Central memory CD4-positive, alpha-beta T cell (primary cell): ENCODE results near the gene ANKS6.

Source experiments
- DNase-seq: peaks from one replicate; pipeline ENCODE4 v3.0.0; 2022

Gene ANKS6

DNA sequence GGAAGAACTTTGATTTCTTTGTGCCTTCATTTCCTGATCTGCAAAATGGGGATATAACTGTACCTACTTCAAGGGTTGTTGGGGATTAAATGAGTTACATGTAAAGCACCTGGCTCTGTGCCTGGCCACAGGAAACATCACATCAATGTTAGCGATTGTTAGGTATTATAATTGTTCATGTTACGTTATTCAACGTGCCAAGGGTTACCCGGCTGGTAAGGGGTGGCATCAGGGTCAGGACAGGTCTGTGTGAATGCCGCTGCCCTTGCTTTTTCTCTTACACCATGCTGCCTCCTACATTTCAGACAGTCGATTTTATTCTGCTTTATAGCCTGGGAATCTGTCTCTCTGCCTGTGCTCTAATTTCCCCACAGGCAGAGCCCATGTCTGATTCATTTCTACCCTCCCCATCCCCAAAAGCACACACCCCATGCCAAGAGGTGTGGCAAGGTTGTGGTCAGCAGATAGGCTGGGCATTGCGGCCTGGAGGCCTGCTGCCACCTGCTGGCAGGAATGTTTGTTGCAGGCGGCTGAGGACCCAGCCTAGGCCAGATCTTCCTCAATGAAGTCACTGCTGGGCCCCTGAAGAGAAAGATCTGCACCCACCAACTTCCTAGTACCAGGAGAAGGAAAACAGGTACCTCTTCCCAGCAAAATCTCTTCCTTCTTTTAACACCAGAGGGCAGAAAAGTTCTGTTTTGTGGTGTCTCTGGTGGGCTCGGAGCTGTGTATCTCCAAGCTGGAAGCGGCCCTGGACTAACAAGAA is 5.3 kb downstream of the ANKS6 start:
- DNase-seq, result peak; percentile 31

DNA sequence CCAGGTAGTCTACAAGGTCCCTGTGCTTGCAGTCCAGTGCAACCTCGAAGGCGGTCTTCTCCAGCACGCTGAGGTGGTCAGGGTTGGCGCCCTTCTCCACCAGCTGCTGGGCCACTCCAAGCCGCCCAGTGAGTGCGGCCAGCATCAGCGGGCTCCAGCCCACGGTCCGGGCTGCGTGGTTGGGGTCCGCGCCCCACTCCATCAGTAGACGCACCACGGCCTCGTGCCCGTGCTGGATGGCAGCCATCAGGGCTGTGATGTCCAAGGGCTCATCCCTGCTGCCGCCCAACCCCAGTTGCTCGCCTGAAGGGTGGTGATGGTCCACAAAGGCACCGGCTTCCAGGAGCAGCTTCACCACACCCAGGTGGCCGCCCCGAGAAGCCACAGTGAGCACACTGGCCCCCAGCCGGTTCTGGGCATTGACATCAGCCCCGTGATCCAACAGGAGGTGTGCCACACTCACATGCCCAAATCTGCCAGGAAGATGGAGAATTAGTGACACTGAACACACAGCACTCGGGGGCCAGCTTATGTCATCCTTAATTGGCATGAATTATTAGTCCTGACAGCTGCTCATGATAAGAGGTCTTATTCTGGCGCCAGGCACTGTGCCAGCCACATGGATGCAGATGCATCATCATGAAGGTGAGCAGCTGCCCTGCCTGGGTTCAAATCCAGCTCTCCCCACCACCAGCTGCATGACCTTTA is 6.1 kb downstream of the ANKS6 start:
- no peak for DNase-seq

DNA sequence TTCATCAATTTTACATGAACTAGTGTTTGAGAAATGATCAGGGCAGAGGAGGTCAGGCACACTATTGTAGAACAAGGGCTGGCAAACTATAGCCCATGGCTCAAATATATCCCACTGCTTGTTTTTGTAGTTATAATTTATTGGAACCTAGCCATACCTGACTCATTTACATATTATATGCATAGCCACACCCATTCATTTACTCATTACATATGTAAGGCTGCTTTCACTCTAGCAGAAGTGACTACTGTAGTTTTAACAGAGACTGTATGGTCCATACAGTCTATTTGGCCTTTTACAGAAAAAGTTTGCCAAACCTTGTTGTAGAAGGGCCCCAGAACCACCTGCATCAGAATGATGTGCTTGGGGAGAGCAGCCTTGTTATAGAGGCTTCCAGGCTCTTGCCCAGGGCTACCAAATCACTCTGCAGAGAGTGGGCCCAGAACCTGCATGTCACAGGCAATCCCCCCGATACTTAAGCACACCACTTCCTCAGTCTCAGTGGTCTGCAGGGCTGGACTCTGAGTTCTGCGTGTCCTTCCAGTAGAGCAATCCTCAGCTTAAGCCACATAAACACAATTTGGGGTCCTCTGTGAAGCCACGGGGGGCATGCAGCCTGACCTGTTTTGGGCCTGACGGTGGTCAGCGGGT is 6.7 kb downstream of the ANKS6 start:
- DNase-seq, result no peak

DNA sequence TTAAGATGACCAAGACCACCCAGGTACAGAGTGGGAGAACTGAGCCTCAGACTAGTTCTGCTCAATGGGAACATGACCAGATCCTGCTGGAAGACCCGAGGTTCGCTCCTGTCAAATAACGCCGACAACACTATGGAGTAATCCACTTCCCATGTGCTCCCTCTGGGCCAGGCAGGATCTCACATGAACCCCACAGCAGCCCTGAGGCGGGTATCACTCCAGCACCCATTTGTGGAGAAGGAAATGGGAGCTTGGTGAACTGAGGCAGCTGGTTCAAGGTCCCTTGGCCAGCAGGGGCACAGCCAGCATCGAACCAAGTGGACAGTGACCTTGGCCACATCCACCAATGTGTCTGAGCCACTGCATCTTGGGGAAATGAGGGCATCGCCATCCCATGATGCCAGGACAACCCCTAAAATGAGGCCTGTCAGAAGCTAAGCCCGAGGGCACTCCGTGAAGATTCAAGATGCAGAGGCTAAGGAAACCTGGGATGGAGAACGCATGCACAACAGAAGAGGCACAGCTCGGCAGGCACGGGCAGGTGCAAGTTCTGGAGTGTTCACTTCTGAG is 8.5 kb downstream of the ANKS6 start:
- no peak for DNase-seq

DNA sequence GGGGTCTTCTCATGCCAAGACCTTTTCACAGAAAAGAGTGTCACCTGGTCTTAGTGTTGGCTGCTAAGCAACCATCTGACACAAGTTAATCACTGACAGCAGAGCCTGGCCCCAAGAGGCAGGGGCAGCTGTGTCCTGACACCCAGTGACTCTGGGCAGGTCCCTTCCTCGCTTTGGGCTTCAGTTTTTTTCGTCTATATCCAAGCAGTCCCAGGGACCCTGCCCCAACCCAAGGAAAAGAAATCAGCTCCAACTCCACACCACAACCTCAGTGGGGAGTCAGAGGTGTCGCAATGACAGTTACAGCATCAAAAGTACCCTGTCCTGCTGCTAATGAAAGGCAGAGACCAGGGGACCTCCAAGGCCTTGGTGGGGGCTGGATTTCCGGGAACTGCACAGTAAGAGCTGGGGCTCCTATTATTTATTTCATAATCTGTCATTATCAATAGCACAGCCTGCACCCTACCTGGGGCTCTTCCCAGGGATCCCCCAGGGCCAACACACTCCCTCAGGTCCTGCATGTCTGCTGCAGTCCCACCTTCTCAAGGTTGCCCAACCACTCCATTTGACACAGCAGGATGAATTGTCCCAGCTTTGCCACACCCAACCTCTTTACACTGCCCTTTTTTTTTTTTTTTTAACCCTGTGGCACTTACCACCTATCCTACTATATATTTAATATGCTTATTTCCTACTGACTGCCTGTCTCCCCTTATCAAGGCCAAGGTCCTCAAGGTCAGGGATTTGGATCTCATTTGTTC is 9.4 kb downstream of the ANKS6 start:
- no peak for DNase-seq

DNA sequence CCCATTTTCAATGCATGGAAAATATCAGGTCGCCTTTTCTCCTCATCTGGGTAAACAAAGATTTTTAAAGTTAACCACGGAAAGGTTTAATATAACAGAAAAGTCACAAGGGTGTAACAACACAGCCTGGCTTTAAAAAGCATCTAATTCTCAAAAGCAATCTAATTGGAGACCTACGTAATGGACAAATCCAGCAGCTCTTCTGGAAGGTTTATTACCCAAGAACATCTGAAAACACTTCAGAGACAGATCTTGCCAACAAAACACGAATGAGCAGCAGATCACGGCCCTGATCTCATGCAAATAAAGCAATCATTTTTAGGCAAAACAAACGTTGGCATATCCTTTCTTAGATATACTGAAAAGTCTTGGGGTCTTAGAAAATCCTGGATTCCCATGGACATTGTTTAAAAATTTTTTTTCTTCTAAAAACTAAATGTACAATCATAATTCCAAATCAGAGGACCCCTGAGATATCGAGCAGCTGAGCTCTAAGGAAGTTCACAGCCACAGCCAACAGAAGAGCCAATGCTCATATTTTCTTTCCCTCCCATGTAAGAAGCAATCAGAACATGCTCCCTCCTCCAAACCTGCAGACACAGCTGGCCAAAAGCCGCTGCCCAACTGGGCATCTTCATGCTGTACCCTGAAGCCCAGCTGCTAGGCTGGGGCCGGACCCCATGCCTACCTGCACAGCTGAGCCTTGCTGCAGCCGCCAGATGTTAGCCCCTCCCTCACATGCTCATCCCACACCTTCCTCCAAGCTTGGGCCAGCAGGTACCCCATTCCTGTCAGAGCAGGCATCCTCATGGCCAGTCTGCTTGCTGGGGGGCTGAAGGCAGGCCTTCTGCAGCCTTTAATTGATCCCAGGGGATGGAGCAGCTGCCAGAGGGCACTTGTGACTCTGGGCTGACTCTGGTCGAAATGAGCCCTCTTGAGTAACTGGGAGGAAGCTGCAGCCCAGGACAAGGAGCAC is 11.2 kb downstream of the ANKS6 start:
- no peak for DNase-seq

DNA sequence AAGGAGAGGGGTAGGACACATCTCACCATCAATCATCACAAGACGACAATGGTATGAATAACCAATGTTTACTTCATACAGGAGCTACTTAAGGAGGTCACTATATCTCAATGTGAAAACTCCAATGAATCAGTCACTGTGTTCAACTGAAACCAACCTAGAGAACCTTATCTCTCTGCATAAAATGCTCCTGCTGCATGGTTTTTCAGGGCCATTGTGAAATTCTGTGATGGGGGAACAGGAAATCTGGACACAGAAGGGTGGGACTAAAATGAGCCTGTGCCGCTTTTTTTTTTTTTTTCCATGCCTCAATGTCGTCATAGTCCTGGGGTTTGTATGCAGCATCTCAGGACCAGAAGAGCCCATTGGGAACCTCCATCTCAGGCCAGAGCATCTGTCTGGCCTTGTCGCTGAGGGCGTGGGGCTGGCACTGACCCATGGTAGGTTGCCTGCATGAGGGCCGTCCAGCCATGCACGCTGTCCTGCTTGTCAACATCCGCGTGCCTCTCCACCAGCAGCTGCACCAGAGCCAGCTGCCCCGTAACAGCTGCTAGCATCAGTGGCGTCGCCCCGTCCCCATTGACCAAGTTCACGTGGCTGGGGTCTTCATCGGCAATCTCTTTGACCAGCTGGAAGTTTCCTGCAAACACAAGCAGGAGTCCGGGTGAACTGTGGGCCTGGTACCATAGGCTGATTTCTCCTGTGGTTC is 12.7 kb downstream of the ANKS6 start:
- no peak for DNase-seq

DNA sequence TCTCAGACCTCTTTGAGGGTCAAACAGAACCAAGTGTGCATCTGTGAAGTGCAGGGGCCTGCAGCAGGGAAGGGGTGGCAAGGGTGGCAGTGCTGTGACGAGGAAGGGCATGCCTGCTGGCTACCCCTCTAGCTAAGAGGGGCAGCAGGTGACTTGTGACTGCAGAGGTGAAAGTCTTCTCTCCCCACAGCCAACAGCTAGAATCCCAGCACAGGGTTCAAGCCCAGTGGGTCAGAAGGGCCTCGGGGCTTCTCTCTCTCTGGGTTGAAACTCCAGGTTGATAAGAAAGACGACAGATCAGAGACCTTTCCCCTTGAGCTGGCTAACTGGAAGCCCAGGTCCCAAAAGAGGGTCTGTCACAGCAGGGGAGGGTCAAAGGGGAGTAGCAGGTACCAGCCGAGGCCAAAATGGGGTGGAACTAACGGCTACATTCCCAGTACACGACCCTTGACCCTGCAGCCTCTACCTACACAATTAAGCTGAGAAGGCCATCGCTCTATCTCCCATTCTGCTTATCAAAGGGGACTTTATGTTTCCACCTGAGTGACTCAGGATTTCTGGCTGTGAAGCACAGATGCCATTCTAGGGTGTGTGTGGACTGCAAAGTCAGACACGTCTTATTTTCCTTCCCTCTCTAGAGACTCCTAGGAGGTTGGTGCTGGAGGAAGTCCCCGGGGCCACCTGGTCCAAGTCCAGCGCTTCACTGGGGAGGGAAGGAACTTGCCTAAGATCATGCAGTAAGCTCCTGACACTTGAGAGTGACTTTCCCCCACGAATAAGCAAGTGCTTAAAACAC is 14.6 kb downstream of the ANKS6 start:
- no peak for DNase-seq

DNA sequence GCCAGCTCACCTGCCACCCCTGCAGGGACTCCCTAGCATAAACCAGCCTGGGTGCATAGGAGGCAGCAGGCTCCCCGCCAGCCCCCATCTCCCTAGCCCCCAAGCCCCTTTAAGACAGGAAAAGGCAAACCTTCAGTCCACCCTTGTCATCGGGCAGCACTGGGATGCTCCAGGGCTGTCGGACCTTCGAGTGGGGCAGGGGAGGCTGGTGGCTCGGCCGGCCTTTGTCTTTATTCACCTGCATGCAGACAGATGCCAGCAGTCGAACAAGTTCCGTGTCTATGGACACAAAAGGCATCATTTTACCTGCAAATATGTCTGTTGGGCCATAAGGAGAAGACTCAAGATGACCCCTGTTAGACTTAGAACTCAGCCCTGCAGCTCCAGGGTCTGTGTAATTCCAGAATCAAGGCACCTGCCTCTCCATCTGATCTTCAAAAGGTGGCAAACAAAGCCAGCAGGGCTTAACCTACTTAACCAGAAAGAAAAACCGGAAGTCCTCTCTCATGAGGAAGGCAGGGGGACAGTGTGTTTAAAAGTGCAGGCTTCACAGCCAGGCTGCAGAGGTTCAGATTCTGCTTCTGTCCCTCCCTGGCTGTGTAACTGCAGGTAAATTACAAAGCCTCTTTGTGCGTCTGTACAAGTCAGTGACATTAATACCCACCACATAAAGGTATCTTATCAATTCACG is 16.2 kb downstream of the ANKS6 start:
- no peak for DNase-seq

DNA sequence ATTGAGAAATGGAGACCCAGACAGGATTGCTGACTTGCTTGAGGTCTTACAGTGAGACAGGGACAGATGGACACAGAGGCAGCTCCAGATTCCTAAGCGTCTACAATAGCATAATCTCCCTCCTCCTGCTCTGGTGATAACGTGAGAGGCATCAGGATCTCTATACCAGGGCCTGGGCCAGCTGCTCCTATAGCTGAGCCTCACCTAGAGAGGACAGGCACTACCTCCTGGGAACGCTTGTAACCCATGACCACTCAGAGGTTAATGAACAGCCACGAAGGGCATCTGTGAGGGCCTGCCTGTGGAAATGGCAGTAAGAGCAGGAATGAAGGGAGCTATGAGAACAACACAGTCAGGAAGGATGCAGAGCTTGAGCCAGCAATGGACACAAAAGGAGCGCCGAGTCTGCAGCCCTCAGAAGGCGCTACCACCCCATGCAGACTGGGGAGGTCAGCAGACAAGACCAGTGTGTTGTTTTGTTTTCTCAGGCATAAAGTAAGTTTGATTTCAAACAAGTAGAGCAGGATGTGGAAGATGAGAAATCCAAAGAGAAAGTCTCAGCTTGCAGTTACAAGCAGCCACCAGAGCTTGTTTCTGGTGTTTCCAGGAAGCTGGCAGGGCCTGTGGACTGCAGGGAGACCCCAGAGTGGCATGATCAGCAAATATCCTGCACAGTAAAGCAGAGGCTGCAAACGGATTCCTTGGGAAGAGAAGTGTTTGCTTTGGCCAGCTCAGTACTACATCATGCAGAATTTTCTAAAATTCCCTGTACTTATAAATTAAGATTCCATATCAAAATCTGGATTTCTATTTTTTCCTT is 17.4 kb downstream of the ANKS6 start:
- DNase-seq, result no peak

DNA sequence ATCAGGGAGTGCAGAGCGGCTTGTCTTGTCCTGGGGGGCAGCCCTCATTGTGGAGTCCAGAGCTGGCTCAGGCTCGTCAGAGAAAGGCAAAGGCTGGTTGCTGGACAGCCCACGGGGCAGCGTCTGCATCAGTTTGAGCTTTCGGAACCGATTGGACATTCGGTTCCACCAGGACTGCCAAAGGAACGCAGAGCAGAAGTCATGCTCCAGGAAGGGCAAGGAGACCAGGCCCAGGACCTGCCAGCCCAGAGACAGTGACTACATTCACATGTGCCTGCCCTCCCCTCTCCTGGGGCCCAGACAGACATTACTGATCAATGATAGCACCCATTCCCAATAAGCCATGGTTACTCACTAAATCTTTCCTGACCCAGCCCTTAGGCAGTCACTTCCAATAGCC is 18.1 kb downstream of the ANKS6 start:
- DNase-seq, result no peak

DNA sequence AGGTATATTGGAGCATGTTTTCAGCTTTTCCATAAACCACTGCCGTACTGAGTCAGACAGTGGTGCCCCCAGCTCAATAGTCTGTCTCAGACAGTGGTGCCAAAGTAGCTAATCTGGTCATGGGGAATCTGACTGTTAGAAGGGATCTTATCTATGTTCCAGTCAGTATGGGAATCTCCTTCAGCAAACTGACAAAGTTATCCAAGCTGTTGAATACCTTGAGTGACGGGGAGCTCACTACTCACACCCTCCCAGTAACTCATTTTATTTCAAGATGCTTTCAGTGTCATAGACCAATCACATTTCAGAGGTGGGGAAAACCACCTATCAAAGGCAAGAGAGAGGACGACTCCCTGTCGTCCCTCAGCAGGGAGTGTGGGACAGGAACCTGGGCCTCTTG is 18.7 kb downstream of the ANKS6 start:
- no peak for DNase-seq

DNA sequence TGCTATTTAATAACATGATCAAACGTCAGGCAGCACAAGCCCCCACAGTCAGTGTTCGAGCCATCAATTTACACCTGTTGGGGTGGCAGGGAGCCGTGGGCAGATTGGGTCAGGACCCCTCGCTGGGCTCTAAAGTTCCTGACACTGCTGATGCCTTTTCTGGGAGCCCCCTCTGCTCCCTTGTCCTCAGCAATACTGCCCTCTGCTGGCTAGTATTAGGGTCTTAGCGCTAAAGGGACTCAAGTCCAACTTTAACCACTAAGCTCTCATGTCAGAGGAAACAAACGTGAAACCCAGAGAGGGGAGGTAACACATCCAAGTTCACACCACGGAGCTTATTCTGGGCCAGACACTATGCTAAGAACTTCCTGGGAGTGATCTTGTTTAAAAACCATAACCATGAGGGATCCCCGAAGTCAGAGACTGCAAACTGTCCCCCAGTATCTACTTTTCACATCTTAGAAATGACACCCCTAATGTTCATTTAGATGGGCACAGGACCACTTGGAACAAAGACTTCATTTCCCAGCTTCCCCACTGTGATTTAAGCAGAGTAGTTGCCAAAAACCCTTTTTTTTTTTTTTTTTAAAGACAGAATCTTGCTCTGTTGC is 20.4 kb downstream of the ANKS6 start:
- DNase-seq, result peak; percentile 12

DNA sequence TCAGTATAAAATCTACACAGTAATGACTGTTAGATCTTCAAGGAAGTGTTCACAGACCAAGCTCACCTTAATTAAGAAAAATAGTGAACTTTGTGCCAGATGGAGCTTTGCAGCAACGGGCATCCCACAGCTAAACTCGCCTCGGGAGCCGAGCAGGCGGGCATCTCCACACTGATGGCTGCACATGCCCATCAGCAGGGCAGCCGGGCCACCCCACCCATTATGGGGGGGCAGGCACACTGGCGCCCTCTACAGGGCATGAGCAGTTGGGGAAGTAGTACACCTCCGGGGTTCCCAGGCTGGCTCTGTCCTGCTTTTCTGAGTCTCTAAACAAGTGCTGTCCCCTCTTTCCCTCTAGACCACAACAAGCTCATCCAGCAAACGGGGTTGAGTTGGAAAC is 21.6 kb downstream of the ANKS6 start:
- no peak for DNase-seq

DNA sequence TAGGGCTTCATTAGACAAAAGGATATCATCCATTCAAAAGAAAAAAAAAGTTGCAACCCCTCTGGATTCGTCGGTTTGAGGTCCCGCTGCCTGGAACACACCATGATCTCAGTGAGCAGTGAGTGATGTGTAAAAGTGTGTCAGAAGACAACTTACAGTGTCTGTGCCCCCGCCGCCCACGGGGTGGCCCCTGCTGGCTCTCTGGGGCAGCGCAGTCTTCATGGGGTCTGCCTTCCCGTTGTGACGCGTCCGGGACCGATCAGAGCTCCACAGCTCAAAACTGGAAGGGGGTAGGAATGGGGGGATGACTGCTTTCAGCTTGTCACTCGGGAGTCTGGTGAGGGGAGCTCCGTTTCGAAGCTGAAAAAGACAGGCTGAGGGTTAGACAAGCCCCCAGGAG is 22.6 kb downstream of the ANKS6 start:
- DNase-seq, result no peak

DNA sequence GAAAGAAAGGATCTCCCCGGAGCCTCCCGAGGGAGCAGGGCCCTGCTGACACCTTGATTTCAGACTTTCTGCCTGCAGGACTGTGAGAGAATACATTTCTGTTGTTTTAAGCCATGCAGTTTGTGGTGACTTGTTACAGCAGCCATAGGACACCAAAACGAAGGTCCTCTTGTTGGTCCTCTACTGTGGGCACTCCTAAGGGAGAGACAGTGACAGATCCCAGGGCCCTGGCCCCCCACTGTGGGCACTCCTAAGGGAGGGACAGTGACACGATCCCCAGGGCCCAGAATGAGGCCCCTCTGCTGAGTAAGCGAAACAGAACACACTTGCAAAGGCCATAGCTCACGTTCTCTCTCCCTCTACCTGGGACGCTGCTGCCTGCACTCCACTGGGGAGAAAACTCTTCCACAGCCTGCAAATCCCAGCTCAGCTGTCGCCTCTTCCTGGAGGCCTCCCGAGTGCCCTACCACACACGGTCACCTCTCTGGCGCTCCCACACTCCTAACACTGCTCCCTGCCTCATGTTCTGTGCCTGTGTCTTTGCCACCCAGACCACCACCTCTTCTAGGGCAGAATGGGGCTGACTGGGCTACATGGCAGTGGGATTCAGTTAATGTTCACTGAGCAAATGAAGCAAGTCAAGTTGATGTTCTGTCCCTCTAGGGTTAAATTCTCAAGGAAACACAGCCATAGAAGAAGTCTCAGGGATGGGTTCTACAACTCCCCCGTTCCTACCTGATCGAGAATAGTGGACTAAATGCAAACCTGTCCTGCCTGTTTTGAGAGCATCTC is 23.8 kb downstream of the ANKS6 start:
- DNase-seq, result no peak

DNA sequence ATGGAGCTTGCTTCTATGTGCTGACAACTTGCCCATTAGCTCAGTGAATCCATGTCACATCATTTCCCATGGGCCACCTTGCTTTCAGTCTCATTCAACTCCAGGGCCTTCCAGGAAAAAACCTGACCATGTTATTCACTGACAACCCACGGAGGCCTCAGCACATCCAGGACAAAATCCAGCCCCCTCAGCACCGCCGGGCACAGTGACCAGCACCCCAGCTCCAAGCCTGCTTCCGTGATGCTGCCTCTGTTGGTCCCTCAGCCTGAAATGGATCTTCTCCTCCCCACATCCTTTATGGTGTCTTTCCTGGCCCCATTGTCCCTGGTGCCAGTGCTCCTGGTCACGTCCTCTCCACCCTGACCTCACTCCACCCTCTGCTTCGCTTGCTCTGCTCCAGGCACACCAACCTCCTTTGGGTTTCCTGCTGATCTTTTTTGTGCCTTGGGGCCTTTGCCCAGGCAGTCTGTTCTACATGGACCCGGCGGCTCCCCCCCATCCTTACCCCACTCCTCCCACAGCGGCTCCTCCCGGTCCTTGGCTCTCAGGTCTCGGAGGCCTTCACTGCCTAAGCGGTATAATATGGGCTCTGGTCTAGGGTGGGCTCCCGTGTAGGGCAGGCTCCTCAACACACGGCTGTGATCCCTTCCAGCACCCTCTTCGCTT is 25.0 kb downstream of the ANKS6 start:
- DNase-seq, result no peak
